Measurements from ENCODE around the gene CTNNAL1.

- TF ChIP-seq POLR2A (IDR thresholded peaks at IDR 0.05; ENCODE audit: low read depth, low read length) (no peak), SPI1 (IDR thresholded peaks at IDR 0.05; ENCODE audit: low read depth, low read length) (no peak), TAF1 (IDR thresholded peaks at IDR 0.05; ENCODE audit: low read depth, low read length) (no peak), POU2F2 (IDR thresholded peaks at IDR 0.05; ENCODE audit: low read depth, low read length) (no peak), POLR2AphosphoS5 (IDR thresholded peaks at IDR 0.05; ENCODE audit: low read depth, low read length) (no peak), PAX5 (IDR thresholded peaks at IDR 0.05; ENCODE audit: insufficient read depth, low read length, severe bottlenecking) (no peak)
These were observed 6.1 kb upstream of the CTNNAL1 start for GRCh38 chr9:109019420-109019819.
